Mammary epithelial cell (primary cell): Measurements from ENCODE around the gene CPM.

Source experiments
- CTCF ChIP-seq, 2 donors: IDR thresholded peaks in 1 of 2; conservative IDR thresholded peaks in 1 of 2; 2 replicates each; pipeline ENCODE4 v1.5.1; 2011 to 2012; ENCODE audit warnings: inconsistent platforms in 2 of 2, low read length in 2 of 2, mild to moderate bottlenecking in 2 of 2, control low read depth in 1 of 2, low read depth in 1 of 2; ENCODE audit not compliant: insufficient read depth in 1 of 2; ENCODE audit errors: extremely low read depth in 1 of 2
- EZH2 ChIP-seq: IDR thresholded peaks from 2 replicates; pipeline ENCODE4 v1.6.1; 2012; ENCODE audit warnings: low read length, inconsistent platforms, borderline replicate concordance

- no peak for TF ChIP-seq CTCF (conservative IDR thresholded peaks at IDR 0.05 in 1 of 2, IDR thresholded peaks at IDR 0.05 in 1 of 2; ENCODE audit: extremely low read depth in 1 of 2, insufficient read depth in 1 of 2, low read depth in 1 of 2, low read length in 2 of 2)
- no peak for TF ChIP-seq EZH2
Measured at GRCh38 chr12:68886636-68887572, 46.1 kb downstream of the CPM start.
